ENCODE results near the gene F11.
A peak's percentile ranks its signal among the peaks of the same experiment; 100 is the strongest.

F11 gene

GRCh38 chr4:186285147-186285546, 19.2 kb downstream of the F11 start:
- Histone ChIP-seq H2BK15ac (ENCODE audit: low read length) (no peak overlapping the region), H3K18ac (ENCODE audit: low read length) (no peak overlapping the region), H4K91ac (ENCODE audit: low read depth, low read length, poor library complexity) (no peak overlapping the region), H3K27ac (replicated peaks; ENCODE audit: low read length) (no peak overlapping the region), H2BK120ac (ENCODE audit: low read depth, low read length) (no peak overlapping the region), H2AK5ac (ENCODE audit: low read depth, low read length) (no peak overlapping the region), H3K4ac (ENCODE audit: low read length) (no peak overlapping the region), H2AFZ (ENCODE audit: low read length) (no peak overlapping the region), H3K4me3 (ENCODE audit: low read length in 2 of 2) (no peak overlapping the region), H3K4me1 (ENCODE audit: control insufficient read depth in 2 of 2, insufficient read depth in 1 of 2, low read depth in 1 of 2, low read length in 2 of 2) (no peaks in the 10 kb centered on the region), H3K9me3 (replicated peaks in 1 of 2; ENCODE audit: control insufficient read depth in 2 of 2, insufficient read depth in 1 of 2, low read depth in 1 of 2, low read length in 2 of 2) (no peaks in the 10 kb centered on the region), H3K27me3 (ENCODE audit: control insufficient read depth in 3 of 3, insufficient read depth in 3 of 3, low read depth in 1 of 3, low read length in 3 of 3) (peaks cover 0 to 7% (median 0%) of the 10 kb centered on the region in 3 experiments), H3K79me1 (ENCODE audit: low read depth, low read length) (no peaks in the 10 kb centered on the region), H3K4me2 (ENCODE audit: insufficient read depth, low read length, poor library complexity, severe bottlenecking) (no peak overlapping the region), H3K9ac (ENCODE audit: low read depth, low read length, poor library complexity) (peak overlapping the region; percentile 54), H3K14ac (ENCODE audit: low read length) (no peak overlapping the region), H2BK12ac (ENCODE audit: low read length) (no peak overlapping the region), H3K36me3 (replicated peaks in 1 of 2; ENCODE audit: control insufficient read depth in 2 of 2, insufficient read depth in 2 of 2, low read length in 2 of 2) (no peaks in the 10 kb centered on the region), H3K23ac (ENCODE audit: low read depth, low read length, poor library complexity) (no peak overlapping the region), H2BK5ac (ENCODE audit: low read length) (no peak overlapping the region), H4K8ac (ENCODE audit: low read depth, low read length) (no peak overlapping the region)
- WGBS, 2 donors (ENCODE audit: extremely low coverage in 2 of 2, insufficient read length in 2 of 2, insufficient replicate concordance in 1 of 2), result 100% methylated on average over 2 of the region's 12 CpGs; no CpG with 5 or more reads in 1 of the 2 donors
- no peak for DNase-seq (ENCODE audit: low spot score)

- Histone ChIP-seq H3K27ac (replicated peaks; ENCODE audit: low read length) (no peak overlapping the region), H2BK120ac (ENCODE audit: low read depth, low read length) (no peak overlapping the region), H2BK15ac (ENCODE audit: low read length) (no peak overlapping the region), H3K9ac (ENCODE audit: low read depth, low read length, poor library complexity) (no peak overlapping the region), H2BK5ac (ENCODE audit: low read length) (no peak overlapping the region), H3K36me3 (replicated peaks in 1 of 2; ENCODE audit: control insufficient read depth in 2 of 2, insufficient read depth in 2 of 2, low read length in 2 of 2) (no peaks in the 10 kb centered on the region), H3K79me1 (ENCODE audit: low read depth, low read length) (no peaks in the 10 kb centered on the region), H3K4me3 (ENCODE audit: low read length in 2 of 2) (no peak overlapping the region), H2AK5ac (ENCODE audit: low read depth, low read length) (no peak overlapping the region), H3K9me3 (replicated peaks in 1 of 2; ENCODE audit: control insufficient read depth in 2 of 2, insufficient read depth in 1 of 2, low read depth in 1 of 2, low read length in 2 of 2) (no peaks in the 10 kb centered on the region), H3K27me3 (ENCODE audit: control insufficient read depth in 3 of 3, insufficient read depth in 3 of 3, low read depth in 1 of 3, low read length in 3 of 3) (peaks cover 0 to 7% (median 0%) of the 10 kb centered on the region in 3 experiments), H4K91ac (ENCODE audit: low read depth, low read length, poor library complexity) (no peak overlapping the region), H3K23ac (ENCODE audit: low read depth, low read length, poor library complexity) (no peak overlapping the region), H3K14ac (ENCODE audit: low read length) (no peak overlapping the region), H3K4ac (ENCODE audit: low read length) (no peak overlapping the region), H3K18ac (ENCODE audit: low read length) (no peak overlapping the region), H3K4me1 (ENCODE audit: control insufficient read depth in 2 of 2, insufficient read depth in 1 of 2, low read depth in 1 of 2, low read length in 2 of 2) (no peaks in the 10 kb centered on the region), H2AFZ (ENCODE audit: low read length) (no peak overlapping the region), H2BK12ac (ENCODE audit: low read length) (no peak overlapping the region), H3K4me2 (ENCODE audit: insufficient read depth, low read length, poor library complexity, severe bottlenecking) (no peak overlapping the region), H4K8ac (ENCODE audit: low read depth, low read length) (no peak overlapping the region)
- no peak for DNase-seq (ENCODE audit: low spot score)
- no CpG with 5 or more reads among the region's 3 CpGs for WGBS, 2 donors (ENCODE audit: extremely low coverage in 2 of 2, insufficient read length in 2 of 2, insufficient replicate concordance in 1 of 2)
Measured at GRCh38 chr4:186286581-186286980, 20.6 kb downstream of the F11 start.

GRCh38 chr4:186291256-186291890, 25.4 kb downstream of the F11 start:
- no peak for DNase-seq (ENCODE audit: low spot score)
- no peak overlapping the region for H4K91ac ChIP-seq (ENCODE audit: low read depth, low read length, poor library complexity)
- no CpG with 5 or more reads among the region's 10 CpGs for WGBS, 2 donors (ENCODE audit: extremely low coverage in 2 of 2, insufficient read length in 2 of 2, insufficient replicate concordance in 1 of 2)
- no peak overlapping the region for H3K18ac ChIP-seq (ENCODE audit: low read length)
- H3K4me1 ChIP-seq (ENCODE audit: control insufficient read depth in 2 of 2, insufficient read depth in 1 of 2, low read depth in 1 of 2, low read length in 2 of 2), result no peaks in the 10 kb centered on the region
- H3K4ac ChIP-seq (ENCODE audit: low read length), result no peak overlapping the region
- no peak overlapping the region for H2BK5ac ChIP-seq (ENCODE audit: low read length)
- H3K9ac ChIP-seq (ENCODE audit: low read depth, low read length, poor library complexity), result no peak overlapping the region
- H3K14ac ChIP-seq (ENCODE audit: low read length), result no peak overlapping the region
- H2BK120ac ChIP-seq (ENCODE audit: low read depth, low read length), result no peak overlapping the region
- no peaks in the 10 kb centered on the region for H3K36me3 ChIP-seq (replicated peaks in 1 of 2; ENCODE audit: control insufficient read depth in 2 of 2, insufficient read depth in 2 of 2, low read length in 2 of 2)
- H2AFZ ChIP-seq (ENCODE audit: low read length), result no peak overlapping the region
- no peak overlapping the region for H3K4me3 ChIP-seq (ENCODE audit: low read length in 2 of 2)
- H2BK12ac ChIP-seq (ENCODE audit: low read length), result no peak overlapping the region
- H3K79me1 ChIP-seq (ENCODE audit: low read depth, low read length), result no peaks in the 10 kb centered on the region
- H3K27ac ChIP-seq (replicated peaks; ENCODE audit: low read length), result no peak overlapping the region
- H3K4me2 ChIP-seq (ENCODE audit: insufficient read depth, low read length, poor library complexity, severe bottlenecking), result no peak overlapping the region
- no peak overlapping the region for H2BK15ac ChIP-seq (ENCODE audit: low read length)
- no peak overlapping the region for H2AK5ac ChIP-seq (ENCODE audit: low read depth, low read length)
- no peak overlapping the region for H4K8ac ChIP-seq (ENCODE audit: low read depth, low read length)
- H3K9me3 ChIP-seq (replicated peaks in 1 of 2; ENCODE audit: control insufficient read depth in 2 of 2, insufficient read depth in 1 of 2, low read depth in 1 of 2, low read length in 2 of 2), result no peaks in the 10 kb centered on the region
- no peak overlapping the region for H3K23ac ChIP-seq (ENCODE audit: low read depth, low read length, poor library complexity)
- no peaks in the 10 kb centered on the region for H3K27me3 ChIP-seq (ENCODE audit: control insufficient read depth in 3 of 3, insufficient read depth in 3 of 3, low read depth in 1 of 3, low read length in 3 of 3)

- no peak overlapping the region for H2AK5ac ChIP-seq (ENCODE audit: low read depth, low read length)
- peaks cover 0 to 7% (median 6%) of the 10 kb centered on the region in 3 experiments for H3K27me3 ChIP-seq (ENCODE audit: control insufficient read depth in 3 of 3, insufficient read depth in 3 of 3, low read depth in 1 of 3, low read length in 3 of 3)
- no peak overlapping the region for H2BK5ac ChIP-seq (ENCODE audit: low read length)
- no peak overlapping the region for H3K23ac ChIP-seq (ENCODE audit: low read depth, low read length, poor library complexity)
- no peak overlapping the region for H3K4me3 ChIP-seq (ENCODE audit: low read length in 2 of 2)
- no peak overlapping the region for H4K8ac ChIP-seq (ENCODE audit: low read depth, low read length)
- no peak overlapping the region for H3K14ac ChIP-seq (ENCODE audit: low read length)
- H2BK120ac ChIP-seq (ENCODE audit: low read depth, low read length), result no peak overlapping the region
- H4K91ac ChIP-seq (ENCODE audit: low read depth, low read length, poor library complexity), result no peak overlapping the region
- no peak overlapping the region for H2BK15ac ChIP-seq (ENCODE audit: low read length)
- H2AFZ ChIP-seq (ENCODE audit: low read length), result no peak overlapping the region
- H3K9me3 ChIP-seq (replicated peaks in 1 of 2; ENCODE audit: control insufficient read depth in 2 of 2, insufficient read depth in 1 of 2, low read depth in 1 of 2, low read length in 2 of 2), result peaks cover 0 to 2% of the 10 kb centered on the region in 2 donors
- H3K27ac ChIP-seq (replicated peaks; ENCODE audit: low read length), result no peak overlapping the region
- no peaks in the 10 kb centered on the region for H3K4me1 ChIP-seq (ENCODE audit: control insufficient read depth in 2 of 2, insufficient read depth in 1 of 2, low read depth in 1 of 2, low read length in 2 of 2)
- H3K9ac ChIP-seq (ENCODE audit: low read depth, low read length, poor library complexity), result no peak overlapping the region
- no peaks in the 10 kb centered on the region for H3K79me1 ChIP-seq (ENCODE audit: low read depth, low read length)
- H3K36me3 ChIP-seq (replicated peaks in 1 of 2; ENCODE audit: control insufficient read depth in 2 of 2, insufficient read depth in 2 of 2, low read length in 2 of 2), result no peaks in the 10 kb centered on the region
- no peak overlapping the region for H2BK12ac ChIP-seq (ENCODE audit: low read length)
- no peak overlapping the region for H3K4ac ChIP-seq (ENCODE audit: low read length)
- H3K18ac ChIP-seq (ENCODE audit: low read length), result no peak overlapping the region
- WGBS, 2 donors (ENCODE audit: extremely low coverage in 2 of 2, insufficient read length in 2 of 2, insufficient replicate concordance in 1 of 2), result no CpG with 5 or more reads among the region's 9 CpGs
- no peak for DNase-seq (ENCODE audit: low spot score)
- H3K4me2 ChIP-seq (ENCODE audit: insufficient read depth, low read length, poor library complexity, severe bottlenecking), result no peak overlapping the region
Measured at GRCh38 chr4:186294160-186294559, 28.2 kb downstream of the F11 start.

All from neuronal stem cell (in vitro differentiated cells).